Coronary artery (tissue), 2 donors: Measurements from ENCODE around the gene C4BPB.

Source experiments
- DNase-seq: peaks from one replicate; pipeline ENCODE4 v3.0.0-alpha.2; 2017; ENCODE audit warnings: low spot score
- H3K27ac ChIP-seq, 2 donors: fragments of 200-600 bp; sonication (generic); one replicate each; pipeline ENCODE4 v1.5.1; 2016 to 2019
- H3K4me3 ChIP-seq: fragments of 200-600 bp; sonication (generic); 2 replicates; pipeline ENCODE4 v1.5.1; 2016; ENCODE audit warnings: mild to moderate bottlenecking, moderate library complexity
- TF ChIP-seq, protein P1 (sequence below): fragments of 200-600 bp; sonication (generic); IDR thresholded peaks from one replicate; pipeline ENCODE4 v1.5.1; 2019; ENCODE audit warnings: antibody characterized with exemption

C4BPB gene

DNA sequence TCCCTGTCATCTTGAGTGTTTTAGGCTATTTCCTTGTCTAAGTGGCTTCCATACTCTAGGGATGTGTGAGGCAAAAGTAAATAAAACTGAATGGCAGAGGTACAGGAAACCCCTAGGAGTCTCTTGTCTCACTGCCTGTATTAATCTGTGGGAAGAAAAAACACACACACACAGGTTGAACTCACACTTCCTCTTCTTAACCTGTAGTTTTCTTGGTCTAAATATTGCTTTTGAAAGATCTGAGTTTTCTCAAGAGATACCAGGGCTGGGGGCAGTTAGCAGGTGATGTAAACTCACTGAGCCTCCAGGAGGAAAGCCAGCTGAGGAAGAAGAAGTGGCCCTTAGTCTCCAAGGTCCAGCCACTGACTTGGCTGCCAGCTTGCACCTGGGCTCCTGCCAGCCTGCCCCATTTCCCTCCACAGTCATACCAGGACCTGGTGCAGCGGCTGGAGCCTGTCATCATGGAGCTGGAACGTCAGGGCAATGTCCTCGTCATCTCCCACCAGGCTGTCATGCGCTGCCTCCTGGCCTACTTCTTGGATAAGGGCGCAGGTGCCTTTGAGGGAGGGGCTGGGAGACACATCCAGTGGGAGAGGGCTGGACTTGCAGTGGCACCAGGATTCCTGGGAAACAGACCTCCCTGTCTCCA is 18.7 kb upstream of the C4BPB start:
- Histone ChIP-seq H3K4me3 (no peak overlapping the region), H3K27ac (no peak overlapping the region)
- TF ChIP-seq, protein P1, sequence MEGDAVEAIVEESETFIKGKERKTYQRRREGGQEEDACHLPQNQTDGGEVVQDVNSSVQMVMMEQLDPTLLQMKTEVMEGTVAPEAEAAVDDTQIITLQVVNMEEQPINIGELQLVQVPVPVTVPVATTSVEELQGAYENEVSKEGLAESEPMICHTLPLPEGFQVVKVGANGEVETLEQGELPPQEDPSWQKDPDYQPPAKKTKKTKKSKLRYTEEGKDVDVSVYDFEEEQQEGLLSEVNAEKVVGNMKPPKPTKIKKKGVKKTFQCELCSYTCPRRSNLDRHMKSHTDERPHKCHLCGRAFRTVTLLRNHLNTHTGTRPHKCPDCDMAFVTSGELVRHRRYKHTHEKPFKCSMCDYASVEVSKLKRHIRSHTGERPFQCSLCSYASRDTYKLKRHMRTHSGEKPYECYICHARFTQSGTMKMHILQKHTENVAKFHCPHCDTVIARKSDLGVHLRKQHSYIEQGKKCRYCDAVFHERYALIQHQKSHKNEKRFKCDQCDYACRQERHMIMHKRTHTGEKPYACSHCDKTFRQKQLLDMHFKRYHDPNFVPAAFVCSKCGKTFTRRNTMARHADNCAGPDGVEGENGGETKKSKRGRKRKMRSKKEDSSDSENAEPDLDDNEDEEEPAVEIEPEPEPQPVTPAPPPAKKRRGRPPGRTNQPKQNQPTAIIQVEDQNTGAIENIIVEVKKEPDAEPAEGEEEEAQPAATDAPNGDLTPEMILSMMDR: no peak
- DNase-seq: no peak

DNA sequence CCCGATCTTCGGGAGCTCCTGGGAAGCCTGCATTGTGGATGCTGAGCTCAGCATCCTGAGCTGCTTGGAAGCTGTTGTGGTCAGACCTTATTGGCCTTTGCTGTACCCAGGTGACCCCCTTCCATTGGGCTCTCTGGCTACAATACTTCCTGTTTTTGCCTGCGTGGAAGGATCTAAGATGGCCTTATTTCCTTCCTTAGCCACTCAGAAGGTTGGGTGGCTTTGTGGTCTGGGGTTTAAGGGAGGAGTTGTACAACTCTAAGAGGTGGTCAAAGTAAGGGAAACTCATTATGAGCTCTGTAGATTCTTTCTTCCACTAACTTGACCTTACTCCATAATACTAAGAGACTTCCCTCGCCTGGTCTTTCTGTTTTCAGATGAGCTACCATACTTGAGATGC is 17.8 kb upstream of the C4BPB start:
- H3K4me3 ChIP-seq: no peak overlapping the region
- TF ChIP-seq, protein P1: no peak
- H3K27ac ChIP-seq: no peak overlapping the region
- DNase-seq: no peak

DNA sequence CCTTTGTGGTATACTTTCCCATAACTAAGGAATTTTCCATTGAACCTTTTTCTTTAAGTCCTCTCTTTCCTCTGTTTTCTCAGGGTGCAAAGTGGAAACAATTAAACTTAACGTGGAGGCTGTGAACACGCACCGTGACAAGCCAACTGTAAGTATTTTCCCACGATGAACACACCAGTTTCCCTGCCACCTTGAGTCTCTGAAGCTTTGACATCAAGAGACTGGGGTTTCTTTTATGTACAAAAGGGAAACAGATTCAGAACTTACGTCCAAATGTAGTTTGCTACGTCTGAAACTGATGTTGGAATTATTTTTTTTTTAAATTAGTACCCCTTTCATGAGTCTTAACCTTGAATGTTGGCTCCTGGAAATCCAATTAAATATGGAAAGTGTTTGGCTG is 17.2 kb upstream of the C4BPB start:
- TF ChIP-seq, protein P1: no peak
- no peak overlapping the region for H3K27ac ChIP-seq
- no peak for DNase-seq
- H3K4me3 ChIP-seq: no peak overlapping the region

DNA sequence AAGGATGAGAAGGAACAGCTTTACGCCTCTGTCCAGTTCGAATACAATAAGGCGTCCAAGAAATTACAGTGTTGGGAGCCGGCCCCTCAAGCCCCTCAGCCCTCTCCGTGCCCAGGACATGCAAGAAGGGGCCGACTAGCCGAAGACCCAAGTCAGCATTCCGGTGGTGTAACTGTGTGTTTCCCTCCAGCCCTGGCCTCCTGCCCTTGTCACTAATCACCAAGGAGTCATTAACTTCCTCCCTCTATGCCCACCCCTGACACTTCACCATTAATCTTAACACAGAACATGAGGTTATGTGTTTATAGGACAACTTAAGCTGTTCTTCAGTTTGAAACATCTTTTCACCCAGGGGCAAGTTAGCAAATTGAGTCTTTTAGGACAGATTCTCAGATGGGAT is 16.4 kb upstream of the C4BPB start:
- Histone ChIP-seq H3K27ac (no peak overlapping the region), H3K4me3 (no peak overlapping the region)
- no peak for DNase-seq
- TF ChIP-seq, protein P1: no peak

DNA sequence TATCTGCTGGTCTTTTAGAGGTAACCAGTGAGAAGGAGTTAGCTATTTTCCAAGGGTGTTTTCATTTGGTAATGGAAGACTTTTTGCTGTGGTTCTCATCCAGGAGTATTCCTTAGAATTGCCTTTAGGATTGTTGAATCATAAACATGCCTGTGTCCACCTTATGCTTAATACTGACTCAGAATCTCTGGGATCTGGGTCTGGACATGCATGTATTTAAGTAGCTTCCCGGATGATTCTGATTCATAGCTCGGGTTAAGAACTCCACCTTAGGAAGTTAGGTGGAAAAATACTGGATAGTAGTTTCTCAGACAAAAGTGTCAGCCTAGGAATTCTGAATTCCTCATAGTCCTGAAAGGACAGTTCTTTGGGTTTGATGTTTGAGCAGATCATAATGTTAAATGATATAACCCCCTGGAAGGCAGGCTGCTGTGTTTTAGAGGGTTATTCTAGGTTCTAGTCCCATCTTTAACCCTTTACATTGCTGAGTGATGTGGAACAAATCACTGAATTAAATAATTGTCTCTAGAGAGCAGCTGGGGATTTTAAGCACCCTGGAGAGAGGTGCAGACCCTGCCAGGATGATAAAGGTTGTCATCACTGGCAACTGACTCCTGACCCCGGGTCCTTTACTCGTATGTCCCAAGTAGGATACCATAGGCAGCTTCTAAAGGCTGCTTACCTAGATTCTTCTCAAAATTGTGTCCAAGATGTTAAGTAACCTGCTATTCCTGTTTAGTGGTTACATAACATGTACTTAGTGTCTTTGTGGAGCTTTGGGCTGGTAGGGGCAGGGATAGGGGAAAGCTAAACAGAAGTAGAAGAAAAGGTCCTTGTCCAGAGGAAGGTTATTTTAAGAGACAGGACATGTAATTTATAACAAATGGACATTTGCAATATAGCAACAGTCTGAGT is 14.5 kb upstream of the C4BPB start:
- TF ChIP-seq, protein P1: no peak
- H3K27ac ChIP-seq: no peak overlapping the region

DNA sequence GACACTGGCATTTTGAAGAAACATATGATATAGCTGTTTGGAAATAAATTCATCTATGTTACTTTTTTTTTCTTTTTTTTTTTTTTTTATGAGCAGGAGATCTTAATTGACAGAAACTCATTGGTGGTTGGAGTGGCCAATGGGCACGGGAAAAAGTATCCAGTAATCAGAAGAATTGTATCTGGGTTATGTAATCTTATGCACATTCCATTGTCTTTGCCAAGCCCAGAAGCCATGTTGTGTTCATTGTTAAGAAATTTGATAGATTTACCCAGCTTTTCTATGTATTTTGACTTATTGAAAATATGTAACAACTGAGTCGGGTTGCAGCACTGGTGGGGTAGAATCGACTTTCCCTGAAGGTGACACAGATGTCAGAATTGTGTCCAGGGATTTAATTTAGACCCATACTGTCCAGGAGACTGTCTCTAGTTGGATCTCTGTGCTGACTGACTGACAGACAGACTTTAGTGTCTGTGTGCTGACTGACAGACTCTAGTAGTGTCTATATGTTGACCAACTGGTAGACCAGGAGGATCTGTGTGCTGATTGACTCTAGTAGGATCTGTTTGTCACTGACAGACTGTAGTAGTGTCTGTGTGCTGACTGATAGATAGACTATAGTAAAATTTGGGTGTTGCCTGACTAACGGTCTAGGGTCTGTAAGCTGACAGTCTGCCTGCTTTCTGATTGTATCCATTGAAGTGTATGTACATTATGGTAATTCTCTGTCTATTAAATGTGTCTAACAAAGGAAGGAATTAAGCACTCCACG is 12.3 kb upstream of the C4BPB start:
- no peak for DNase-seq
- Histone ChIP-seq H3K4me3 (no peak overlapping the region), H3K27ac (no peak overlapping the region)
- TF ChIP-seq, protein P1: no peak

More for the DNA sequence above, 14.5 kb upstream of the C4BPB start:
- DNase-seq: no peak
- no peak overlapping the region for H3K4me3 ChIP-seq
